Stimulated activated CD8-positive, alpha-beta memory T cell treated with anti-CD3 and anti-CD28 coated beads, Interleukin-4, amount 100 ng/mL, for 1 hour (primary cell): ENCODE measurements around the gene DOK5.

Source experiments
- DNase-seq, 2 donors: peaks; one replicate each; pipeline ENCODE4 v3.0.0-alpha.2; 2020; ENCODE audit warnings: low read depth in 2 of 2, low spot score in 1 of 2

The DOK5 gene

DNA sequence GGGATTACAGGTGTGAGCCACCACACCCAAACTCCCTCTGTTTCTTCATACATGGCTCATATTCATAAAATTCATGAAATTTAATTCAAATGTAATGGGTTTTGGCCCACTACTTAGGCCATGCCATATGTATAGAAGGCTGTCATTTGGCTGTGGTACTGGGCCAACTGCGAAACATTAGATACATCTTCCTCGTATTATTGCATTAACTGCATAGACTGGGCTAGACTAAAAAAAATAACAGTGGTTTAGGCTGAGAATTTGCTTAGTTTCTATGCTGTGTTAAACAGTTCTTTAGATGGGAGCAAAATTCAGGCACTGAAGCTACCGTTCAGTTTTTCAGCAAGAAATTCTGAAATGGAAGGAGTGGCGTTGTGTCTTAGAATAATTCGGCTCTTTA, 133.6 kb downstream of the DOK5 start:
- DNase-seq = no peak

GRCh38 chr20:54611708-54612412, 136.5 kb downstream of the DOK5 start:
- no peak for DNase-seq

GRCh38 chr20:54618412-54618811, 143.0 kb downstream of the DOK5 start:
- DNase-seq = no peak

- no peak for DNase-seq
Measured at GRCh38 chr20:54619181-54619580, 143.8 kb downstream of the DOK5 start.

DNA sequence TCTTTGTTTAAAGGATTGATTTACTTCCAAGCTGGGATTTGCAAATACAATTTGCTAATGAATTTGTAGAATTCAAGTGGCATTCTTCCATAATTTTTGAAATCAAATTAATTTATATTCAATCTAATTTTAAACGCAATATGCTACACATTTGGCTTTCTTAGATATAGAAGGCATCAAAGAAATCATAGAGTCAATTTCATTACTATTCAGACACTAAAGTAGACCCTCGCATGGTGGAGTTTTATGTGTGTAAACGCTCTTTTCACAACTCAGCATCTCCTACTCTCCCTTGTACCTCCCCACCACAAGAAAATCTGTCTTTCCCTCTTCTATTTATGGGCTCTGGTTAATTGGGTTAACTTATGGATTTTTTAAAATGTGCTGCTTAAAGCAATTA, 144.3 kb downstream of the DOK5 start:
- DNase-seq = no peak

DNA sequence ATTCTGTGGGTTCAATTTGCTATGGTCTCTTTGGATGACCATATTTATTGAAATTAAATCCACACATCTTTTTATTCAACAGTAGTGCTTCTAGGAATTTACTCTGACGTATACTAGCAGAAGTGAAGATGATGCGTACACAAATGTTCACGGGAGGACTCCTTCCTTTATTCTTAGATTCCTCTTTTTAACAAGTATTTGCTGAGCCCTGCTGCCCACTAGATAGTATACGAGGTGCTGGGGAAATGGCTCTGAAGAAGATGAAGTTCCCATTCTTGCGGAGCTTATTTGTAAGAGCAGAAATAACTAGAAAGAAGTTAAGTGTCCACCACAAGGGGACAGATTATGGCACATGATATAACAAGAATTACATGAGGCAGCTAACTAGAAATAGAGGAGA, 145.2 kb downstream of the DOK5 start:
- no peak for DNase-seq

DNA sequence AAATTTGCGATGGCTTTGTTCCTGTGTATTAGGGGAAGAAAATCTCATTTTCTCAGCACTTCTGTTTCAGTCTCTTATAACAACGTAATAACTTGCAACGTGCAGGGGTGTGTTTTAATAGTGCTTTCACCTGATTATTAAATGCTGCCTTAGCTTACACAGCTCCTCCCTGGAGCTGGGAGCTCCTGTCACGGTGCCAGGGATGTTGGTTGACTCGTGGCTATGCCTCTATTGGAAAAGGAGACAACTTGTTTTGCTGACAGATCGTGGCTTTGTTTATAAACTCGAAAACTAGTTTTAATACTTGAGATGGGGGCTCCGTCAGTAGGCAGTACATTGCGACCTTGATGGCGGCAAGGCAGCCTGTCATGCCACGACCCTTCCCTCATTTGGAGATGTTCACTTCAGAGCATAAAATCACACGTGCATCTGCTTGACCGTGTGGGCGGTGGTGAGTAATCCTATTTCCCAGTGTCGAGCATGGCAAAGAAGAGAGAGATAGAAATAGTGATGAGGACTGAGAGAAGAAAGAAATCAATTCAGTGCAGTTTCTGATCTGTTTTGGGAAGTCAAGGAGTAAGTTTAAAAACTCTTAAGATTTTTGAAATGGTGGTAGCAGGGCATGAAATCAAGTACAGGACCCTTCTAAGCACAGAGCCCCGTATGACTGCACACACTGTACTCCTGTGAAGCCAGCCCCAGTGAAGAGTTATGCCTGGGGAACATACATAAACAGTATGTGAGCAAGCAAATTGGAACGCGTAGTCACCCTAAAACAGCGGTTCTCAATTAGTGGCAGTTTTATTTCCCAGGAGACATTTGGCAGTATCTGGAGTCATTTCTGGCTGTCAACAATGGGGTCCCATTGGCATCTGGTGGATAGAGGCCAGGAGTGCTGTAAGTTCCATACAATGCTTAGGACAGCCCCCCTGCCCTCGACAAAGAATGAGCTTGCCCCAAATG, 147.2 kb downstream of the DOK5 start:
- no peak for DNase-seq

GRCh38 chr20:54623991-54624569, 148.7 kb downstream of the DOK5 start:
- no peak for DNase-seq

GRCh38 chr20:54624706-54625390, 149.5 kb downstream of the DOK5 start:
- DNase-seq = no peak

GRCh38 chr20:54625497-54625896, 150.1 kb downstream of the DOK5 start:
- no peak for DNase-seq

DNA sequence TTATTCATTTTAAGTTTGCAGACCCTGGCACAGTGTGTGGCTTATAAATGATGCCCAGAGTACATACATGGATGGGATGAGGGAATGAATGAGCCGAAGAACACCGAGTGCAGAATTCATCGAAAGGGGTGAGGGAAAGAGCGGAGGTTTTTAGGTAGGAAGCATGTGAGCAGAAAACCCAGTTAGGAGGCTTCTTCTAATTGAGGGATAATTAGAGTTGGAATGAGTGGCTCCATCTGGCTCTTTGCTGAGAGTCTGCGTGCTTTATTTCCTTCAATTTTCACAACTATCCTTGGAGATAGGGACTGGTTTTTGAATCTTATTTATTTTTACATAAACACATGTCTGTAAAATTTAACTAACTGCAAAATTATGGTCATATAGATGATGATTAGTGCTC, 150.7 kb downstream of the DOK5 start:
- DNase-seq = no peak

GRCh38 chr20:54629632-54630031, 154.2 kb downstream of the DOK5 start:
- no peak for DNase-seq

DNA sequence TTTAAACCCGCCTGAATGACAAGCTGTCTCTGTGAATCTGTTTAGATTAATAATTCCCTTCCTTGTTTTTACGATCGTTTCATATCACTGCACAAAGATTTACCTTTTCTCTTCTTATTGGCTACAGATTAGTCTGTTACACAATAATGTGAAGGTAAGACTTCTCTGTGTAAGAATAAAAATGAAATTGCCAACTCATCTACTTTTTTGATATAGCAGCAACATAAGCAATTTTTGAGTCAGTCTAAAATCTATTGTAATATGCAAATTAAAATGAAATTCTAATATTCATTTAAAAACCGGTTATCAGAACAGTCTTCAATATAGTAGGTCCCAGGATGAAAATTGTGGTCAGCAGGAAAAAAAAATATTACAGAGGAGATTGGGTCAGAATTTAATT, 155.2 kb downstream of the DOK5 start:
- no peak for DNase-seq

GRCh38 chr20:54631059-54631458, 155.7 kb downstream of the DOK5 start:
- DNase-seq = no peak

DNA sequence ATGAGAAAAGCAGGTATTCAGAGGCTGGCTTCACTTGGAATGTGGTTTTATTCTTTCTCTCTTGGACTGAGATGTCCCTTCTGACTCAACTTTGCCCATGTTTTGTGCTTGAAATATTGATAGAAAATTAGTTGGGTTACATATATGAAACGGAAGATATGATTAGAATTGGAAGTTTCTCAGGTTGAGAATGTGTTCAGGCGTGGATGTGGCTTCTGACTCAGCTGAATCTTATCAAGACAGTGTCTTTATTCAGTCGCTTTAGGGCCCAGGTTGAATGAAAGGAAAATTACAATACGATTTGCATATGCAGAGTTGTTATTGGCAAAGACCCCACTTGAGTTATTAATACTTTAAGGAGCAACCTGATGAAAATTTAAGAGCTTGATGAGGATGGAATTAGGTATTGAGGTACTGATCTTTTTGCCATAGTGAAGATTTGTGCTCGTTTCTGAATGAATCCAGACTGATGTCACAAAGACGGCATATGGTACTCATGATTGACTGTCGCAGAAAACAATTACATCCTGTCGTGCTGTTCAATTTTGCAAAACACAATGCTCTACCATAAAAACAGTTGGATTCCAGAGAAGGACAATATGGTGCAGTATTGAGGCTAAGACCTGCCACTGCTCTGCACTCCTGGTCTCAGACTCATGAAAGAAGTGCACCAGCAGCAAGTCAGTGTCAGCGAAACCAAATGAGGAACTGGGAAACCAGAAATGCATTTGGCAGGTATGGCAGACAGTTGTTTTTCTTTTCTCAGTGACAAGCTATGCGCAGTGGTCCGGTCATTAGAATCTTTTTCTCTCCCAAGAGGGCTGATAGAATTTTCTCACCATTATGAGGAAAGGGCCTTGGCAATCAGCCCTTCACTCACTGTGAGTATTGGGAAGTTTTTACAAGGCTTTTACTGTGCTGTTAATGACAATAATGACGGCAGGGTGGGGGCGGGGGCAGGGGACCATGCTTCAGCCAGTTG, 158.3 kb downstream of the DOK5 start:
- no peak for DNase-seq

GRCh38 chr20:54636575-54636974, 161.2 kb downstream of the DOK5 start:
- DNase-seq = no peak

DNA sequence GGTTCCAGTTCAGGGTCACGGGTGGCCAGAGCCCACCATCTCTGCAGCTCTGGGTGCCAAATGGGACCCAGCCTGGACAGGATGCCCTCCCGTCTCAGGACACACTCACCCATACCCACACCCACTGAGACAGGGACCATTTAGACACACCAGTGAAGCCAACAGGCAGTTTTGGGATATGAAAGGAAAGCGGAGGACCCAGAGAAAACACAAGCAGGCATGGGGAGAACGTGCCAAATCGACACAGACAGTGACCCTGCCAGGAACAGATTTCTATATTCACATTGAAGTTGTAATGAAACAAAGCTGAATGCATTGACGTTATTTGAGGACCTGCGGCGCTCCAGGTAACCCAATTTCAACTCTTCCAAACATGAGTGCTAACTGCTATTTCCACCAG, 164.5 kb downstream of the DOK5 start:
- no peak for DNase-seq

GRCh38 chr20:54640800-54641199, 165.4 kb downstream of the DOK5 start:
- DNase-seq = no peak

DNA sequence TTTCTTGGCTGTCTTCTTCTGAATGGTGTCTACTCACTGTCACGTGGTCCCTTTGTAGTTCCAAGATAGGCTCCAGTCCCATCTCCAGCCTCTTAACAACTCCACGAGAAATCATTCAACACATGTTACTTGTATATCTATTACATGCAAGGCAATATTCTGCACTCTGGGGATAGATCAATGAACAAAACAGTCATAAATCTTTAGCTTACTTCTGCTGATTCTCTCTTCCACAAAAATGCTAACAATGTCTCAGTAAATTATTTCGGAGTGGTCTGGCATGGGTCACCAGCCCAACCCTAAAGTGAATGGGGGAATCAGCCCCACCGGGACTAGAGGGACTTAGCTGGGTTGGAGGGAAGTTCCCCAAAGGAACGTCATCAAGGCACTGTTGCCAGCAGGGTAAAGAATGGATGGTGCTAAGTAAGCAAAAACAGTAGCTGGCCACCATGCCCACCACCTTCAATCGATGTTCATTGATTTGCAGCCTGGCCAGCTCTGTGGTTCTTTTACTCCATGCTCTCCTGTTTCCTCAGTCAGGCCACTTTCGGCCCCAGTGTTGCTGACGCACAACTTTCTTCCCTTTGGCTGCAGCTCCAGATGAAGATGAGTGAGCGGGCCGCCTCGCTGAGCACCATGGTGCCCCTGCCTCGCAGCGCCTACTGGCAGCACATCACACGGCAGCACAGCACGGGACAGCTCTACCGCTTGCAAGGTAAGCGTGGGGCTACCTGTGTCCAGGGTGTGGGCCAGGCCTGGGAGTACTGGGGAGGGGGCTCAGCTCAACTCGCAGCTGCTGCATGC, 167.7 kb downstream of the DOK5 start:
- DNase-seq = no peak
